Measurements from ENCODE around the gene TPSD1. TPM values are rescaled to one million over a fixed set of nuclear protein-coding genes. Genes with fewer than 3 reads are reported as not detected.

The TPSD1 gene
- total and polyA plus RNA-seq, 9 of the 15 experiments (the other 6 are each of a cell fraction or from before 2014, with no cell fraction given) = not detected

DNA sequence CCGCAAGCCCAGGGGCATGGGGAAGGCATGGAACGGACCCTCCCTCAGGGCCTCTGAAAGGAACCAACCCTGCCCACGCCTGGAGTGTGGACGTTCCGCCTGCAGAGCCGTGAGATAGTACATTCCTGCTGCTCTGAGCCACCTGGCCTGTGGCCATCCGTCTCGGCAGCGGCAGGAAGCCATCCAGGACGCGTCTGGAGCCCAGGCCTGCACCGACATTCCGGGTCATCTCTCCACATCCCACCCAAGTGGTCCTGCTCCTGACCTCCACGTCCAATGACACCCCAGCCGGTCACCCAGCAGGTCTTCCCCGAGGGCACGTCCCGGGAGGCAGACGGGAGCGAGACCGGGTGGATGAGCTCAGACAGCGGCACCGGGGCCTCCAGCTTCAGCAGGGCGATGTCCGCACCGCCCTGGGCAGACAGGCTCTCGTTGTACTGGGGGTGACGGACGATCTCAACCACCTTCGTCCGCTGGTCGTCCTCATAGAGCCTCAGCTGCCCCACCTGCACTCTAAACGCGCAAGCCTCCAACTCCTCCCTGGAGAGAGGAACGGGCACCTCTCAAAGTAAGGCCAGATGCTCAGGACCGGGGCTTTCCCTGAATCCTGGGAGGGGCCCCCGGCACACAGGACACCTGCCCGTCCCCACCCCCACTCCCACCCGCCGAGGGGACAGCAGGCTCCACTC, 32.3 kb downstream of the TPSD1 start (continued):
- TF ChIP-seq, protein P1, sequence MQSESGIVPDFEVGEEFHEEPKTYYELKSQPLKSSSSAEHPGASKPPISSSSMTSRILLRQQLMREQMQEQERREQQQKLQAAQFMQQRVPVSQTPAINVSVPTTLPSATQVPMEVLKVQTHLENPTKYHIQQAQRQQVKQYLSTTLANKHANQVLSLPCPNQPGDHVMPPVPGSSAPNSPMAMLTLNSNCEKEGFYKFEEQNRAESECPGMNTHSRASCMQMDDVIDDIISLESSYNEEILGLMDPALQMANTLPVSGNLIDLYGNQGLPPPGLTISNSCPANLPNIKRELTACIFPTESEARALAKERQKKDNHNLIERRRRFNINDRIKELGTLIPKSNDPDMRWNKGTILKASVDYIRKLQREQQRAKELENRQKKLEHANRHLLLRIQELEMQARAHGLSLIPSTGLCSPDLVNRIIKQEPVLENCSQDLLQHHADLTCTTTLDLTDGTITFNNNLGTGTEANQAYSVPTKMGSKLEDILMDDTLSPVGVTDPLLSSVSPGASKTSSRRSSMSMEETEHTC (IDR thresholded peaks at IDR 0.05) = no peak

DNA sequence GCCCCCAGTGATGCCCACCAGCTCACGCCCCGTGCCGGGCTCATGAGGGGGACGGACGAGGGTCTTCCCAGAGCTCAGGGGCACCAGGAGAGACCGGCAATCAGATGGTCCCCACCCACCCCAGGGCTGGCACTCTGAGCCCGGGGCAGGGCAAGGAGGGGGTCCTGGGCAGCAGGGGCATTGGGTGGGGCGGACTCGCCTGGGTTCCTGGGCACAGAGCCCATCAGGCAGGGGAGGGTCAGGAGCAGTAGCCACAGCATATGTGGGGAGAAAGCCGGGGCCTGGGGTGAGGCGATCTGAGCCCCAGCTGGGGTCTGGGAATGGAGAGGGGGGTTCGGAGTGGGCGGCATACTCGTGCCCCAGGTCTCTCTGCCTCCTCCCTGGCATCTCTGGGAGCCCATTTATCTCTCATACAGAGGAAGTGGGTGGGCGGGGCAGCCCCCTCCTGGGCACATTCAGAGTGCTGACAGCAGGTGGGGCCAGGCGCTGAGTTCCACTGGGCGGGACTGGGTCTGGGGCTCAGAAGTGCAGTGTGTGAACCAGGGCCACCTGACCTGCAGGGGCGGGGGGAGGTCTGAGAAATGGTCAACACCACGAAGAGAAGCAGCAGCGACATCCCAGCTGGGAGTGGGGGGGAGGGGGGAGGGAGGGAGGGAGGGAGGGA, 33.1 kb downstream of the TPSD1 start:
- in situ Hi-C loops (cut with MboI) (no loop called here), intact Hi-C loops (cut with micrococcal nuclease) (no loop called here)
- 9% methylated on average over 14 of the region's 20 CpGs for WGBS (ENCODE audit: insufficient coverage, low coverage, missing lambda C conversion rate)
- Histone ChIP-seq H3K4me2 (ENCODE audit: insufficient read depth, low read length) (no peak overlapping the region), H3K79me2 (ENCODE audit: control insufficient read depth, insufficient read depth, low read length) (no peaks in the 10 kb centered on the region), H3K9me1 (ENCODE audit: control insufficient read depth, insufficient read depth, low read length) (no peaks in the 10 kb centered on the region), H3K4me1 (replicated peaks in 1 of 2; ENCODE audit: control insufficient read depth in 2 of 2, insufficient read depth in 2 of 2, low read length in 2 of 2) (peaks cover 14 to 53% of the 10 kb centered on the region in 2 experiments), H4K20me1 (replicated peaks; ENCODE audit: control insufficient read depth, insufficient read depth, low read length) (peaks cover 2% of the 10 kb centered on the region; the same call in 1 of the 2 replicates), H2AFZ (ENCODE audit: low read depth, low read length) (no peak overlapping the region), H3K27me3 (ENCODE audit: control insufficient read depth in 2 of 2, insufficient read depth in 2 of 2, low read length in 2 of 2) (peaks cover 25 to 45% of the 10 kb centered on the region in 2 experiments), H3K36me3 (ENCODE audit: control insufficient read depth, insufficient read depth, low read length) (no peaks in the 10 kb centered on the region), H3K27ac (ENCODE audit: extremely low read depth, low read depth, low read length) (no peak overlapping the region), H3K4me3 (no peak overlapping the region), H3K9me3 (replicated peaks; ENCODE audit: control insufficient read depth, insufficient read depth, low read depth, low read length) (no peaks in the 10 kb centered on the region), H3K9ac (ENCODE audit: insufficient read depth in 1 of 2, low read depth in 2 of 2, low read length in 2 of 2) (peak overlapping the region in 1 of 2 experiments; percentile 28; a peak in 2 of 4 replicates)
- FAIRE-seq (no peak), DNase-seq (ENCODE audit: extremely low read depth in 1 of 4, low spot score in 3 of 4) (peak in 2 of 4 experiments; percentile 47 to 51), ATAC-seq (peak; percentile 25; the same call in 1 of the 3 replicates)
- no TSS peak for BruUV-seq (replicated peaks)
- ChIA-PET POLR2A (interaction anchor here (1.2 to 1.8 kb wide), 2 partner anchors 9 to 11 kb away, joined by 3 to 4 read pairs; no protein-coding TSS in a partner anchor), CTCF (ENCODE audit: low intra/inter-chr PET ratio) (no interaction called here)
- TF ChIP-seq EGR1 (conservative IDR thresholded peaks at IDR 0.05) (0 out of 2 replicates have a peak, but pooled peaks have one; percentile 9), MXI1 (IDR thresholded peaks at IDR 0.05; ENCODE audit: low read depth, low read length) (no peak), MECOM (CRISPR knock-in tag; IDR thresholded peaks at IDR 0.05) (no peak), ZBTB1 (CRISPR knock-in tag; IDR thresholded peaks at IDR 0.05; ENCODE audit: borderline replicate concordance, low read depth) (no peak), SPI1 (IDR thresholded peaks at IDR 0.05; ENCODE audit: borderline replicate concordance, low read depth, low read length) (0 out of 2 replicates have a peak, but pooled peaks have one; percentile 4)
- TF ChIP-seq, protein P2, sequence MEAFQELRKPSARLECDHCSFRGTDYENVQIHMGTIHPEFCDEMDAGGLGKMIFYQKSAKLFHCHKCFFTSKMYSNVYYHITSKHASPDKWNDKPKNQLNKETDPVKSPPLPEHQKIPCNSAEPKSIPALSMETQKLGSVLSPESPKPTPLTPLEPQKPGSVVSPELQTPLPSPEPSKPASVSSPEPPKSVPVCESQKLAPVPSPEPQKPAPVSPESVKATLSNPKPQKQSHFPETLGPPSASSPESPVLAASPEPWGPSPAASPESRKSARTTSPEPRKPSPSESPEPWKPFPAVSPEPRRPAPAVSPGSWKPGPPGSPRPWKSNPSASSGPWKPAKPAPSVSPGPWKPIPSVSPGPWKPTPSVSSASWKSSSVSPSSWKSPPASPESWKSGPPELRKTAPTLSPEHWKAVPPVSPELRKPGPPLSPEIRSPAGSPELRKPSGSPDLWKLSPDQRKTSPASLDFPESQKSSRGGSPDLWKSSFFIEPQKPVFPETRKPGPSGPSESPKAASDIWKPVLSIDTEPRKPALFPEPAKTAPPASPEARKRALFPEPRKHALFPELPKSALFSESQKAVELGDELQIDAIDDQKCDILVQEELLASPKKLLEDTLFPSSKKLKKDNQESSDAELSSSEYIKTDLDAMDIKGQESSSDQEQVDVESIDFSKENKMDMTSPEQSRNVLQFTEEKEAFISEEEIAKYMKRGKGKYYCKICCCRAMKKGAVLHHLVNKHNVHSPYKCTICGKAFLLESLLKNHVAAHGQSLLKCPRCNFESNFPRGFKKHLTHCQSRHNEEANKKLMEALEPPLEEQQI (IDR thresholded peaks at IDR 0.05) = no peak
- TF ChIP-seq, protein P3, sequence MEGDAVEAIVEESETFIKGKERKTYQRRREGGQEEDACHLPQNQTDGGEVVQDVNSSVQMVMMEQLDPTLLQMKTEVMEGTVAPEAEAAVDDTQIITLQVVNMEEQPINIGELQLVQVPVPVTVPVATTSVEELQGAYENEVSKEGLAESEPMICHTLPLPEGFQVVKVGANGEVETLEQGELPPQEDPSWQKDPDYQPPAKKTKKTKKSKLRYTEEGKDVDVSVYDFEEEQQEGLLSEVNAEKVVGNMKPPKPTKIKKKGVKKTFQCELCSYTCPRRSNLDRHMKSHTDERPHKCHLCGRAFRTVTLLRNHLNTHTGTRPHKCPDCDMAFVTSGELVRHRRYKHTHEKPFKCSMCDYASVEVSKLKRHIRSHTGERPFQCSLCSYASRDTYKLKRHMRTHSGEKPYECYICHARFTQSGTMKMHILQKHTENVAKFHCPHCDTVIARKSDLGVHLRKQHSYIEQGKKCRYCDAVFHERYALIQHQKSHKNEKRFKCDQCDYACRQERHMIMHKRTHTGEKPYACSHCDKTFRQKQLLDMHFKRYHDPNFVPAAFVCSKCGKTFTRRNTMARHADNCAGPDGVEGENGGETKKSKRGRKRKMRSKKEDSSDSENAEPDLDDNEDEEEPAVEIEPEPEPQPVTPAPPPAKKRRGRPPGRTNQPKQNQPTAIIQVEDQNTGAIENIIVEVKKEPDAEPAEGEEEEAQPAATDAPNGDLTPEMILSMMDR (IDR thresholded peaks at IDR 0.05 in 2 of 3, conservative IDR thresholded peaks at IDR 0.05 in 1 of 3; ENCODE audit: insufficient read depth in 2 of 3, low read depth in 1 of 3, low read length in 3 of 3) = 0 out of 6 replicates have a peak, but pooled peaks of 1 of the 3 experiments have one; percentile 6
- TF ChIP-seq, protein P4, sequence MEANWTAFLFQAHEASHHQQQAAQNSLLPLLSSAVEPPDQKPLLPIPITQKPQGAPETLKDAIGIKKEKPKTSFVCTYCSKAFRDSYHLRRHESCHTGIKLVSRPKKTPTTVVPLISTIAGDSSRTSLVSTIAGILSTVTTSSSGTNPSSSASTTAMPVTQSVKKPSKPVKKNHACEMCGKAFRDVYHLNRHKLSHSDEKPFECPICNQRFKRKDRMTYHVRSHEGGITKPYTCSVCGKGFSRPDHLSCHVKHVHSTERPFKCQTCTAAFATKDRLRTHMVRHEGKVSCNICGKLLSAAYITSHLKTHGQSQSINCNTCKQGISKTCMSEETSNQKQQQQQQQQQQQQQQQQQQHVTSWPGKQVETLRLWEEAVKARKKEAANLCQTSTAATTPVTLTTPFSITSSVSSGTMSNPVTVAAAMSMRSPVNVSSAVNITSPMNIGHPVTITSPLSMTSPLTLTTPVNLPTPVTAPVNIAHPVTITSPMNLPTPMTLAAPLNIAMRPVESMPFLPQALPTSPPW (CRISPR knock-in tag; IDR thresholded peaks at IDR 0.05) = peak; percentile 68
